HG02840 (cell line): Measurements from ENCODE around the gene TMED4.
"Not testable (repeated sequence)": the region's sequence is repeated elsewhere in the genome, so short reads cannot be mapped to it uniquely, and the experiment has no call there.

Experiments
- ATAC-seq: cut with Tn5 transposase; IDR thresholded peaks from one replicate; pipeline ENCODE4 v1.9.1; 2021; ENCODE audit warnings: mild to moderate bottlenecking, moderate library complexity, moderate number of reproducible peaks; ENCODE audit not compliant: unreplicated experiment, low FRiP score

TMED4 gene

GRCh38 chr7:44573464-44574286 lies 8.4 kb downstream of the TMED4 start, which contains the start of gene DDX56:
TSS of gene DDX56 (minus strand) at chr7:44573908. CDS start at chr7:44573895, 13 bp downstream.
- ATAC-seq: peak; percentile 91

- ATAC-seq: no peak
These were observed 9.3 kb downstream of the TMED4 start for GRCh38 chr7:44572771-44573170.

GRCh38 chr7:44569959-44570358 lies 12.1 kb downstream of the TMED4 start:
- ATAC-seq: no peak

- ATAC-seq: no peak
These were observed 13.1 kb downstream of the TMED4 start for GRCh38 chr7:44568771-44569560.

- no peak for ATAC-seq
These were observed 14.1 kb downstream of the TMED4 start for GRCh38 chr7:44567884-44568283.

GRCh38 chr7:44566680-44567079 lies 15.4 kb downstream of the TMED4 start:
- no peak for ATAC-seq

- ATAC-seq: no peak
These were observed 16.1 kb downstream of the TMED4 start for GRCh38 chr7:44565795-44566559.

- ATAC-seq: no peak
These were observed 16.8 kb downstream of the TMED4 start for GRCh38 chr7:44565097-44565794.

- ATAC-seq: no peak
These were observed 17.4 kb downstream of the TMED4 start for GRCh38 chr7:44564606-44565005.

GRCh38 chr7:44563171-44563679 lies 18.8 kb downstream of the TMED4 start:
- no peak for ATAC-seq

GRCh38 chr7:44562622-44562962 lies 19.4 kb downstream of the TMED4 start:
- ATAC-seq: not testable (repeated sequence)

- no peak for ATAC-seq
These were observed 19.9 kb downstream of the TMED4 start for GRCh38 chr7:44561962-44562621.

GRCh38 chr7:44561481-44561880 lies 20.6 kb downstream of the TMED4 start:
- ATAC-seq: no peak

GRCh38 chr7:44559485-44559884 lies 22.5 kb downstream of the TMED4 start:
- ATAC-seq: no peak

- ATAC-seq: no peak
These were observed 24.5 kb downstream of the TMED4 start for GRCh38 chr7:44557485-44557884.

- no peak for ATAC-seq
These were observed 26.7 kb downstream of the TMED4 start for GRCh38 chr7:44555350-44555749.

GRCh38 chr7:44552473-44553005 lies 29.5 kb downstream of the TMED4 start:
- not testable (repeated sequence) for ATAC-seq

- ATAC-seq: no peak
These were observed 32.6 kb downstream of the TMED4 start for GRCh38 chr7:44549457-44549856.

GRCh38 chr7:44548893-44549292 lies 33.1 kb downstream of the TMED4 start:
- no peak for ATAC-seq
